ENCODE data around the gene SOX10. TPM values are rescaled to one million over a fixed set of nuclear protein-coding genes. Genes with fewer than 3 reads are reported as not detected.

The SOX10 gene
- polyA plus RNA-seq, 3 donors = not detected

- WGBS (ENCODE audit: insufficient coverage) = 92% methylated on average over 2 of the region's 6 CpGs
- no peak overlapping the region for H3K27ac ChIP-seq (ENCODE audit: low read depth in 1 of 2, low read length in 2 of 2)
- H3K9me3 ChIP-seq (replicated peaks in 1 of 2; ENCODE audit: control insufficient read depth in 1 of 2, insufficient read depth in 1 of 2, low read length in 2 of 2) = no peaks in the 10 kb centered on the region
- Mint-ChIP-seq H3K36me3 (no peaks in the 10 kb centered on the region), H3K9me3 (peaks cover 0 to 1% (median 0%) of the 10 kb centered on the region in 7 donors), H3K27ac (no peak overlapping the region), H3K4me3 (no peak overlapping the region), H3K4me1 (peaks cover 6% of the 10 kb centered on the region), H3K27me3 (ENCODE audit: low read depth in 3 of 3) (peaks cover 0 to 13% (median 5%) of the 10 kb centered on the region in 3 donors)
- no peak overlapping the region for H2AFZ ChIP-seq (ENCODE audit: insufficient read depth, low read depth, low read length, poor library complexity, severe bottlenecking)
- TF ChIP-seq CTCF (IDR thresholded peaks at IDR 0.05) = no peak
- no peak overlapping the region for H3K4me2 ChIP-seq (replicated peaks; ENCODE audit: extremely low read depth, low read length, poor library complexity, severe bottlenecking)
- intact Hi-C loops (cut with micrococcal nuclease) = no loop called here
- H3K9ac ChIP-seq (ENCODE audit: insufficient read depth, low read length, poor library complexity, severe bottlenecking) = no peak overlapping the region
- no peaks in the 10 kb centered on the region for H3K79me2 ChIP-seq (ENCODE audit: insufficient read depth, low read length)
- no peaks in the 10 kb centered on the region for H3K4me1 ChIP-seq (ENCODE audit: control insufficient read depth in 1 of 2, insufficient read depth in 2 of 2, low read length in 2 of 2)
- H3K4me3 ChIP-seq (replicated peaks in 1 of 3; ENCODE audit: low read depth in 2 of 3, low read length in 3 of 3) = no peak overlapping the region
- DNase-seq = no peak
- no peaks in the 10 kb centered on the region for H3K36me3 ChIP-seq (replicated peaks in 1 of 2; ENCODE audit: control insufficient read depth in 1 of 2, insufficient read depth in 2 of 2, low read length in 2 of 2)
- H3K27me3 ChIP-seq (ENCODE audit: control insufficient read depth in 2 of 2, insufficient read depth in 2 of 2, low read length in 2 of 2) = no peaks in the 10 kb centered on the region
- H4K20me1 ChIP-seq (ENCODE audit: insufficient read depth, low read length) = no peaks in the 10 kb centered on the region
Observed at GRCh38 chr22:38021206-38021605, 36.9 kb upstream of the SOX10 start.

DNA sequence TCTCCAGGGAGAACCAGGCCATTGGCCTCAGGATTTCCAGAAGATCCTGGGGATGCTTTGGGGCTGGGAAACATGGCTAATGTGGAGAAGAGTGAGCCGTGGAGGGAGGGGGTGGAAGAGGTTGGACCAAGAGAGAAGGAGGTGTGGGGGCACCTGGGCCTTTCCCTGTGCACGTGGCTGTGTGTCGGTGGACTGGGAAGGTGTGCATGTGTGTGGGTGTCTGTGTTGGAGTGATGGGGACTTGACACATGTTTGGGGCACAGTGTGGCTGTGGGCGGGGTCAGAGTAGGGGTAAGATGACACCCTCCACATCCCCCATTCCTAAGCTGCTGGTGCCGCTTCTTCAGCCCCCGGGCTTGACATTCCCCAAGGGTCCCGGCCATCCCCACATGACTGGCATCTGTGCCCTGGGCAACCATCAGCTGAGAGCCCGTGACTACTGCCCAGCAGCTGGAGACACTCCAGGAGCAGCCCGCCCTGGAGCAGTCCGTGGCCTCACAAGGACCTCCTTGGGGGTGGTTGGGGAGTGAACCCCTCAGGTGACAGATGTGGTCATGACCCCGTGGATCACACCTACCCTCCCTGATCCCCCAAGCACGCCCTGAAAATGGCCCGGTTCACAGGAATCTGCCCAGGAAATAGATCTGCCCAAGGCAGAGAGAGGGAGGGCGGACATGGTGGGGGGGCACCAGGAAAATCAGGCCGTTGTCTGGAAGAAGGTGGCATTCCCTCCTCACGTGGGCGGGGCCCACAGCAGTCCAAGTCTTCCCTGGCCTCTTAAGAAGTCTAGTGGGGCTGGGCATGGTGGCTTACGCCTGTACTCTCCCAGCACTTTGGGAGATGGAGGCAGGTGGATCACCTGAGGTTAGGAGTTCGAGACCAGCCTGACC, 34.8 kb upstream of the SOX10 start:
- Mint-ChIP-seq H3K4me3 (no peak overlapping the region), H3K36me3 (no peaks in the 10 kb centered on the region), H3K27ac (no peak overlapping the region)

More for the DNA sequence above, 34.8 kb upstream of the SOX10 start:
- H3K4me1 Mint-ChIP-seq = peaks cover 6% of the 10 kb centered on the region
- H2AFZ ChIP-seq (ENCODE audit: insufficient read depth, low read depth, low read length, poor library complexity, severe bottlenecking) = no peak overlapping the region
- intact Hi-C loops (cut with micrococcal nuclease) = no loop called here
- no peak overlapping the region for H3K4me3 ChIP-seq (replicated peaks in 1 of 3; ENCODE audit: low read depth in 2 of 3, low read length in 3 of 3)
- DNase-seq = no peak
- H3K4me1 ChIP-seq (ENCODE audit: control insufficient read depth in 1 of 2, insufficient read depth in 2 of 2, low read length in 2 of 2) = no peaks in the 10 kb centered on the region
- no peaks in the 10 kb centered on the region for H3K9me3 ChIP-seq (replicated peaks in 1 of 2; ENCODE audit: control insufficient read depth in 1 of 2, insufficient read depth in 1 of 2, low read length in 2 of 2)
- no peaks in the 10 kb centered on the region for H4K20me1 ChIP-seq (ENCODE audit: insufficient read depth, low read length)
- H3K79me2 ChIP-seq (ENCODE audit: insufficient read depth, low read length) = no peaks in the 10 kb centered on the region
- no peak overlapping the region for H3K9ac ChIP-seq (ENCODE audit: insufficient read depth, low read length, poor library complexity, severe bottlenecking)
- H3K4me2 ChIP-seq (replicated peaks; ENCODE audit: extremely low read depth, low read length, poor library complexity, severe bottlenecking) = no peak overlapping the region
- TF ChIP-seq CTCF (IDR thresholded peaks at IDR 0.05) = no peak
- WGBS (ENCODE audit: insufficient coverage) = 94% methylated on average over 5 of the region's 19 CpGs
- no peak overlapping the region for H3K27ac ChIP-seq (ENCODE audit: low read depth in 1 of 2, low read length in 2 of 2)
- H3K36me3 ChIP-seq (replicated peaks in 1 of 2; ENCODE audit: control insufficient read depth in 1 of 2, insufficient read depth in 2 of 2, low read length in 2 of 2) = no peaks in the 10 kb centered on the region
- H3K27me3 Mint-ChIP-seq (ENCODE audit: low read depth in 3 of 3) = peaks cover 0 to 10% (median 6%) of the 10 kb centered on the region in 3 donors
- peaks cover 0 to 10% (median 7%) of the 10 kb centered on the region in 7 donors for H3K9me3 Mint-ChIP-seq
- no peaks in the 10 kb centered on the region for H3K27me3 ChIP-seq (ENCODE audit: control insufficient read depth in 2 of 2, insufficient read depth in 2 of 2, low read length in 2 of 2)

All from CD14-positive monocyte (primary cell).